LNCAP (cell line): Measurements from ENCODE around the gene DBN1.

Experiments
- CTCF ChIP-seq: fragments of 450-650 bp; IDR thresholded peaks from 2 replicates; pipeline ENCODE4 v1.5.1; 2017; ENCODE audit warnings: mild to moderate bottlenecking

DBN1 gene

GRCh38 chr5:177440990-177441780 lies 32.2 kb downstream of the DBN1 start:
- TF ChIP-seq CTCF: no peak

DNA sequence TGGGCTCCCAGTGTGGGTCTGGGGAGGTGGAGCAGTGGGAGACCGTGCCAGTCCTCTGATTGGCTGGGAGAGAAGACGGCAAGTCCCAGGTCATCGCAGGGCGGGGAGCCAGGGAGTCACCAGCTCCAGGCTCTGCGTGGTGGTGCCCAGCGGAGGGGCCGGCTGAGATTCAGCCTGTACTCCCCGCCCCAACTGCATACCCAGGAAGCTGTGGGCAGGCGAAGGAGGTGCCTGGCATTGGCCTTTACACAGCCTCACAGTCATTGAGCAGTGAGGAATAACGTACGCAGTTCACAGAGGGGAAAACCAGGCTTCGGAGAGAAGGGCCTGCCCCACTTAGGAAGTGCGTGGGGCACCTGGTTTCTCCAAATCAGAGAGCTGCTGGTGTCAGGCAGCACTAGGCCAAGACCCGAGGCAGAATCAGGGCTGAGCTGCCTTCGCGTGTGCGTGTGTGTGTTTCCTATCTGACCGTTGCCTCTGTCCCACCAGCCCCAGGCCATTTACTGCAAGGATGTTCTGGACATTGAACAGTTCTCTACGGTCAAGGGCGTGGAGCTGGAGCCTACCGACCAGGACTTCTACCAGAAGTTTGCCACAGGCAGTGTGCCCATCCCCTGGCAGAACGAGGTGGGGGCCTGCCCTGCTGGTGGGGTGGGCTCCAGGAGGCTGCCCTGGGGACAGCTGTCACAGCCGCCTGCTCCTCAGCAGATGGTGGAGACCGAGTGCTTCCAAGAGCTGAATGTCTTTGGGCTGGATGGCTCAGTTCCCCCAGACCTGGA lies 33.0 kb downstream of the DBN1 start:
- no peak for TF ChIP-seq CTCF

DNA sequence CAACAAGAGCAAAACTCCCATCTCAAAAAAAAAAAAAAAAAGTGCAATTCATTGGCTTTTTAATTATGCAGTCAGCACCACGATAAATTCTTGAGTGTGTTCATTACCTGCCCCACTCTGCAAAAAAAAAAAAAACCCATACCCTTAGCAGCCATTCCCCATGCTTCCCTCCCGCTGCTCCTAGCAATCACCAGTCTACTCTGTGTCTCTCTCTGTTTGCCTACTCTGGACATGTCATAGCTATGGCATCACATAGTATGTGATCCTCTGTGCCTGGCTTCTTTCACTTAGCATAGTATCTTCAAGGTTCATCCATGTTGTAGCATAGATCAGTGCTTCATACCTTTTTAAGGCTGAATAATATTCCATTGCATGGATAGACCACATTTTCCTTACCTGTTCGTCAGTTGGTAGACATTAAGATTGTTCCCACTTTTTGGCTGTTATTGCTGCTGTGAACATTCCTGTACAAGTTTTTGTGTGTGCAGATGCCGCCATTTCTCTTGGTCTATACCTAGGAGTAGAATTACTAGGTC lies 33.8 kb downstream of the DBN1 start:
- no peak for TF ChIP-seq CTCF

GRCh38 chr5:177438468-177438867 lies 35.0 kb downstream of the DBN1 start:
- TF ChIP-seq CTCF: no peak

- no peak for TF ChIP-seq CTCF
Measured at GRCh38 chr5:177437623-177438022, 35.8 kb downstream of the DBN1 start.

DNA sequence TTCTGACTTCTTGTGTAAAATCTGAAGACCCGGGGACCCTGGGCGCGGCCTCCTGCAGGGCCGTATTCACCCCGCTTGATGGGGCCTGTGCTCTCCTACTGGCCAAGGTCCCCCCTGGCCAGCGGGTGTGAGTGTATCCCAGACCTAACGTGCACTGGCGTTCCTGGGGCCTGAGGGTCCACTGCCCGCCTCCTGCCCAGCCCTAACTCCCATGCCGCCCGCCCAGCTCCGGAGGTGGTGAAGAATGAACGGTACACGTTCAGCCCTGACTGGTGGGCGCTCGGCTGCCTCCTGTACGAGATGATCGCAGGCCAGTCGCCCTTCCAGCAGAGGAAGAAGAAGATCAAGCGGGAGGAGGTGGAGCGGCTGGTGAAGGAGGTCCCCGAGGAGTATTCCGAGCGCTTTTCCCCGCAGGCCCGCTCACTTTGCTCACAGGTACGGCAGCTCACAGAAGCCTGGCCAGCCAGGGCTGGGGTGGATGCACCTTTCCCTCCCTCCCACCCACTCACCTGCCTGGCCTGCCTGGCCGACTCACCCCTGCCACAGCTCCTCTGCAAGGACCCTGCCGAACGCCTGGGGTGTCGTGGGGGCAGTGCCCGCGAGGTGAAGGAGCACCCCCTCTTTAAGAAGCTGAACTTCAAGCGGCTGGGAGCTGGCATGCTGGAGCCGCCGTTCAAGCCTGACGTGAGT lies 37.4 kb downstream of the DBN1 start:
- no peak for TF ChIP-seq CTCF

DNA sequence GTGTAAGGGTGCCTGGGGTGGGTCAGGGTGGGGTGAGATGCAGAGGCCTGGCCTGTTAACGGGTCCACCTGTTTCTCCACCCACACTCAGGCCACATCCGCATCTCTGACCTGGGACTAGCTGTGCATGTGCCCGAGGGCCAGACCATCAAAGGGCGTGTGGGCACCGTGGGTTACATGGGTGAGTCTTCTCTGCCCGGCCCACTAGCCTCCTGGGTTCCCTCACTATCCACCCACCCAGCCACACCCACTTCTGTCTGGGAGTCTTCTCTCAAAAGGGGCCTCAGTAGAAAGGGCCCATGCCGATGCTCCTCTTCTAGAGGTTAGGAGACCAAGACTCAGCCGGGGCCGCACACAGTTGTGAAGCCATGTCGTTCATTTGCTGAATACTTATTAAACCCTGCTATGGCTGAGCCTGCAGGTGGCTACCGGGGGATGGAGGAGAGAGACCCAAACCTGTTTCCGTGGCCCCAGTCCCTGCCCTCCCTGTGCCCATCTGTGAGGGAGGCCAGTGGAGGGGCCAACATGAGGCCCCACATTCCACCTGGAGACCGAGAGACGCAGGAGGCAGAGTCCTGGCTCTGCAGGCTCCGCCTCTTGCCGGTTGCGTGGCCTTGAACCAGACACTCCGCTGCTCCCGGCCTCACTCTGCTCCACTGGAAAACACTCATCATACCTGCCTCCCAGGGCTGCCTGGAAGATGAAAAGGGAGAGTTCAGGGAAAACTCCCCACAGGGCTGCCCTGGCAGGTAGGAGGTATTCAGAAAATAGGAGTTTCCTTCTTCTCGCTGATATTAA lies 38.3 kb downstream of the DBN1 start:
- no peak for TF ChIP-seq CTCF
